GM19035 (cell line): ENCODE measurements around the gene ADCY9.
"Not testable (repeated sequence)": the region's sequence is repeated elsewhere in the genome, so short reads cannot be mapped to it uniquely, and the experiment has no call there.

Source experiments
- ATAC-seq: cut with Tn5 transposase; IDR thresholded peaks from one replicate; pipeline ENCODE4 v1.9.1; 2021; ENCODE audit not compliant: unreplicated experiment

ADCY9 gene

DNA sequence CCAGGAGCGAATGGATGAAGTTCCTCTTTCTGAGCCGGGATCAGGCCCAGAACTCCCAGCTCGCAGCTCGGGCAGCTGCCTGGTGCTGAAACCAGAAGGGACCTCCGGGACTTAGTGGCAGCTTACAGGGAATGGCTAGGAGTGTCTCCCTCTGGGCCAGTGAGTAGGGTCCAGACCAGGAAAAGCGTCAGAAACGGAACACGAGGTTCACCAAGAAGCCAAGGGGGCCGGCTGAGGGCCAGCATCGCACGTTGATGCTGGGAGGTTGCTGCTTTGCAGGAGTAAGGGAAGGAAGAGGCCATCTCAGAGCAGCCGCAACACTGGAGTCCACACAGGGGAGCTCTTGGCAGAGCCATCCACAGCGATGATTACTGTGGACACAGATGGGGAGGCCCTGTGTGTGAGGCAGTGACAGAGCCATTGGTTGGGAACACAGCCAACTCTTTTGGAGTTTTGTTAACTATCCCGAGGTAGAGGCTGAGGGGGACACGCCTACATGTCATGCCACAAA lies 161.8 kb downstream of the ADCY9 start:
- ATAC-seq: no peak

DNA sequence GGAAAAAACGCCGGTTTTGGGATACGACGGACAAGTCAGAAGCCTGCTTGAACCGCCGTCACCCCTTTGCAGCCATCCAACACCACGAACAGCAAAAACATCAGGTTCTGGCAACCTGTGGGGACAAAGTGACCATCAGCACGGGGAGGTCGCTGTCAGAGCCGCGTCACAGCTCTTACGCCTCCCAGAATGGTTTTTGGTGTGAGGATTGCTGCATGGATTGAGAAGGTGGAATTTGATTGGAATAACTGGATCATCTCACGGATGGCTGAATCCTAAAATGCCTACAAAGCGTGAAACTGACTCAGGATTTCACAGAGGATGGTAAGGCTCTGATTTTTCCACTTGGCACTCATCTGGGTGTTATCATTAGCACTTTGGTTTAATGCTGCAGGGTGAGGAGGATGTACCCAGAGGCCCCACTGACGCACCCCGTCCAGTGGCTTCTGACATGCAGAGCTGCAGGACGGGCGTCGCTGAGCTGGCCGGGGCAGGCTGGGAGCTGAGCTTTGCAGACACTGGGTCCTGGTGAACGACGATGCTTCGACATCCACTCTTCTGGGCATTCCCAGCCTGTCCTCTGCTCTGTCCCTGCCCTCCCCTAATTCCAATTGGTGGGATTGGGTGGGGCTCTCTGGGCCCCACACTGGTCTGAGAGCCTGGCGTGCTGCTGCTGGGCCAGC lies 162.4 kb downstream of the ADCY9 start:
- ATAC-seq: no peak

DNA sequence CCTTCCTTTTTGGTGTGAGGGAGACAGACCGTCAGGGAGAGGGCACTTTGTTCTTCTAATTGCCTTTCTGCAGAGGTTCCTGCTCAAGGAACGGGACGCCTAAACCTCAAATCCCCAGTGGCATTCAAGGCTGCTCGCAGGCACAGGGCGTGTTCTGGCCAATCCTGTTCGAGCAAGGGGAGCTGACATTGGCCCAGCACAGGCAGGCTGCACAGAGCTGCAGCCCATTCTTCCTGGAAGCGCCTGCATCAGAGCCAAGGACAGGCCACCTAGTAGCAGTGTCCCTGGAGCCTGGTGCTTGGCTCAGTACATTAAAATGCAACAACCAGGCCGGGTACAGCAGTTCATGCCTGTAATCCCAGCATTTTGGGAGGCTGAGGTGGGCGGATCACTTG lies 163.5 kb downstream of the ADCY9 start:
- ATAC-seq: no peak

DNA sequence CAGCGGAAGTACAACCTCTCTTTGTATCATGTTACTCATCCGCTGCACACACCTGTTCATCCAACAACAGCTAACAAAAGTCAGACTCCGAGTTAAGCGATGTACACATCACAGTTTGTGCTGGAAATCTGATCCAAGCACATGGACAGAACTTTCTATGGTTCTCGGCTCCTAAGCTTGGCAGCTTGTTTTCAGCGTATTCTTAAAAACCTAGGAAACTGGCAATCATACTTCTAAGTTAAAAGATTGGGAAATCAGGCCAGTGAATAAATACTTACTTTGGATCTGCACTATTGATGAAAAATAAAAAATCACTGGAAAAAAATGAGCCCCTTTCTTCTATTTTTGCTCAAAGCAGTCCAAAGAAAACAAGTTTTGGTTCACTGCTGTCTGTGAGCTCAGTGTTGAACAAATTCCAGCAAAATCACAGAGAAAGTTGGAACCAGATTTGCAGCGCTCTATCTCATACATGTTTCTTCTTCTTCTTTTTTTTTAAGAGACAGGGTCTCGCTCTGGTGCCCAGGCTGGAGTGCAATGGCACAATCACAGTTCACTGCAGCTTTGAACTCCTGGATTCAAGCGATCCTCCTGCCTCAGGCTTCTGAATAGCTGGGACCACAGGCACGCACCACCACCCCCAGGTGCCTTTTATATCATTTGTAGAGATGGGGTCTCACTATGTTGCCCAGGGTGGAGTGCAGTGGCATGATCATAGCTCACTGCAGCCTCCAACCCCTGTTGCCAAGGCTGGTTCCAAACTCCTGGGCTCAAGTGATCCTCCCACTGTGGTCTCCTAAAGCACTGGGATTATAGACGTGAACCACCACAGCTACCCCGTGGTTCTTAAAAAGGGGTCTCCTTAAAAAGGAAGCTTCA lies 164.1 kb downstream of the ADCY9 start:
- no peak for ATAC-seq

DNA sequence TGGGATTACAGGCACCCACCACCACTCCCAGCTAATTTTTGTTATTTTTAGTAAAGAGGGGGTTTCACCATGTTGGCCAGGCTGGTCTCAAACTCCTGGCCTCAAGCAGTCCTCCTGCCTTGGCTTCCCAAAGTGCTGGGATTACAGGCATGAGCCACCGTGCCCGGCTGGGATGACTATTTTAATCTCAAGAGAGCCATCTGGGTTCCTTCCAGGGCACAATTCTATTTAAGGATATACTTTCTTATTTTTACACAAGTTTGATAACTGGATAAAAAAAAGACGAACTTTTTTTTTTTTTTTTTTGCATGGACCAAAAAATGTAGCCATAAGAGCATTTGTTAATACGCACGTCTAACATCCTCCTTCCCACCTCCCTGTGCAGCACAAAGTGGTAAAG lies 164.9 kb downstream of the ADCY9 start:
- ATAC-seq: not testable (repeated sequence)

DNA sequence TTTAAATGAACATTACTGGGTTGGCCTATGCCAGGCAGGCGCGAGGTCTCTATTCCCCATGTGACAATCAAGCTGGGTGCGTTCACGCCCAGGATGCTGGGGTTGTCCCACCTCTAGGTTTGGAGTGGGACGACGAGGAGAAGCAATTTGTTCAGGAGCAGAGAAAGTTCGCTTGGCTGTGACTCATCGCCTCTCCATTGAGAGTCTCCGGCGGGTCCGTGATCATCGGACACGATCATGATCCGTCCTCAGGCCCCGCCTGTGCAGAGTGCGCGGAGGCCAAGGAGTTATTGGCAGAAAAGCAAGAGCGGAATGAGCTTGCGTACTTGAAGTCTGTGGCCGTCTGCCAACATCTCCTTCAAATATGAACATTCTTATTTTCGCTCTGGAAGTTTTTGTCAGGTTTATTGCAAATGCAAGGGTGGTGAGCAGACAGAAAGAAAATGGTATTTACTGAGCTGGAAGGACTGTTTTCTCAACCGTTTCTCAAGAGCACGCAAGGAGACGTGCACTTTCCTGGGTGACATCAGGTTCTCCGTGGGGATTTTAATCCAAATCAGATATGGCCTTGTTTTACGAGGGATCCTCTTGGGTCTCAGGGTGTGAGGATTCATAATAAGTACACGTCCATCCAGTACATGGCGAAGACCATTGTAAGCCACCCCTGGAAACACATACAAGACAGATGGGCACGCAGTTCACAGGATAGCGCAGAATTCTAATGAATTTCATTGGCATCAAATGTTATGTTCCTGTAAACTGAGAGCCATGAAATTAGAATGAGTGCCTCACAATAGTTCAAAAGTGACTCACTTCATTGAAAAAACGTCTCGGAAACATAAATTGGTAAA lies 165.7 kb downstream of the ADCY9 start:
- ATAC-seq: no peak

DNA sequence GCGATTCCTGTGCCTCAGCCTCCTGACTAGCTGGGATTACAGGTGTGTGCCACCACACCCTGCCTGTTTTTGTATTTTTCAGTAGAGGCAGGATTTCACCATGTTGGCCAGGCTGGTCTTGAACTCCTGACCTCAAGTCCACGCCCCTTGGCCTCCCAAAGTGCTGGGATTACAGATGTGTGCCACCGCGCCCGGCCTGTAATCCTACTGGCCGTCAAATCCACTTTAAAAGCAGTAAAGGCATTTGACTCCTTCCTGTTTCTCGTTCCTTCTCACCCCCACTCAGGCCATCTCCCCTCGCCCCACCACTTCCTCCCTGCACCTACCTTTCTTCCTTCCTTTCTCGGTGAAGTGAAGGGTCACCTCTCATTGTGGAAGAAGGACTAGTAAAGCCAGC lies 166.3 kb downstream of the ADCY9 start:
- ATAC-seq: no peak

DNA sequence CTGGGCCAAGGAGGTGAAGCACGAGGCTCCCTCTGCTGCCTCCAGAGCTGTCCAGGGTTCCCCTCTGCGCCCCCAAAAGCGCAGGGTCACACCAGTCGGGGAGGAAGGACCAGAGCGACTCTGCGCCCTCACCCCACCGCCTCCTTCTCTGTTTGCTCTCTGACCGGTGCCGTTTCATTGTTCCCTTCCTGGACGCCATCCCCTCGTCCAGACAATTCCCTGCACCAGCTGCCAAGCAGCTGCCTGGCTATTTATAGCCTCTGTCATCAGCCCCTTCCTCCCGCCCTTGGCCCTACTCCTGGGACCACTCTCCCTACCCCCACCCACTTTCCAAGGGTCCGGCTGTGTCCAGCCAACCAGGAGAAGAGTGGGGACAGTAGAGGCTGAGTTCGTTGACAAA lies 167.0 kb downstream of the ADCY9 start:
- ATAC-seq: no peak

DNA sequence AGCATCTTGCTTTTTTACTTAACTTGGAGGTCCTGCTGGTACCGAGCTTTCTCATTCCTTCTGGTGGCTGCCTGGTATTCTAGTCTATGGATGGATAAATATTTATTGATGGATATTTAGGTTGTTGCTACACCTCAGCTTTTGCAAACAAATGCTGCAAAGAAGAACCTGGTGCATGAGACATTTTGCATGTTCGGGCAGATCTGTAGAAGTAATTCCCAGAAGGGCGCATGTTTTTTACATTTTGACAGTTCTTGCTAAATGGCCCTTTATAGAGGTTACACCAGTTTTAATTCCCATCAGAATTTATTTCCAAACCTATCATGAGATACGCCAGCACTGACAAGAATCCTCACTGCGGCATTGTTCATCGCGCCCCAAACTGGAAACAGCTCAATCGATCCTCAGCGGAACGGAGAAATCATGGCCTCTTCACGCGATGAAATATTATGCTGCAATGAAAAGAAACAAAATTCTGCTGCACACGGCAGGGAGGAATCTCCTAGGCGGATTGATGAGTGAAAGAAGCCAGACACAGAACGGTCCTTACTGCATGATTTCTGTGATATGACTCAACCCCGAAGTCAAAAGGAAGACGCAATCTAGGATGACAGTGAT lies 167.8 kb downstream of the ADCY9 start:
- ATAC-seq: no peak

DNA sequence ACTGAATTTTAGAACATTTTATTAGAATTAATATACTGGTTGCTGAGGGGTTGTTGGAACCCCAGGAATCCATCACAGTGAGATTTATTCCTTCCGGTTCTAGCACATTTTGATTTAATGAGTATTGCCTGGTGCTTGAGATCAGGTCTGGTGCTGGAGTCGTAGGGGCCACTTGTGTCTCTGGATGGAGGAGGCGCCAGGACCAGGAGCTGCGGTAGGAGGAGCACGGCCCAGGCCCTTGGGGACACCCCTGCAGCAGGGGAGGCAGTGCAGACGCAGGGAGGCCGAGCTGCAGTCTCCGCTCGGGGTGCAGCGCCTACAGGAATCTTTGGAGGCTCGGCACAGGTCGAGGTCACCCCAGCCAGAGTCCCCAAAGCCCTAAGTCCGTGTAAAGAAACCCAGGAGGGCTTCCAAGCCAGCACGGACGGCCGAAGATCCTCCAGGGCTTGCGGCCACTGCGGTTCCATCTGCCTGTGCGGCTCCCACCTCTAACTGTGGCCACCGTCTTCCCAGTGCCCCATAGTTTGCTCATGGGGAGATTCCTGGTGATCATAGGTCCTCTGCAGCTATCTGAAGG lies 169.6 kb downstream of the ADCY9 start:
- ATAC-seq: no peak

DNA sequence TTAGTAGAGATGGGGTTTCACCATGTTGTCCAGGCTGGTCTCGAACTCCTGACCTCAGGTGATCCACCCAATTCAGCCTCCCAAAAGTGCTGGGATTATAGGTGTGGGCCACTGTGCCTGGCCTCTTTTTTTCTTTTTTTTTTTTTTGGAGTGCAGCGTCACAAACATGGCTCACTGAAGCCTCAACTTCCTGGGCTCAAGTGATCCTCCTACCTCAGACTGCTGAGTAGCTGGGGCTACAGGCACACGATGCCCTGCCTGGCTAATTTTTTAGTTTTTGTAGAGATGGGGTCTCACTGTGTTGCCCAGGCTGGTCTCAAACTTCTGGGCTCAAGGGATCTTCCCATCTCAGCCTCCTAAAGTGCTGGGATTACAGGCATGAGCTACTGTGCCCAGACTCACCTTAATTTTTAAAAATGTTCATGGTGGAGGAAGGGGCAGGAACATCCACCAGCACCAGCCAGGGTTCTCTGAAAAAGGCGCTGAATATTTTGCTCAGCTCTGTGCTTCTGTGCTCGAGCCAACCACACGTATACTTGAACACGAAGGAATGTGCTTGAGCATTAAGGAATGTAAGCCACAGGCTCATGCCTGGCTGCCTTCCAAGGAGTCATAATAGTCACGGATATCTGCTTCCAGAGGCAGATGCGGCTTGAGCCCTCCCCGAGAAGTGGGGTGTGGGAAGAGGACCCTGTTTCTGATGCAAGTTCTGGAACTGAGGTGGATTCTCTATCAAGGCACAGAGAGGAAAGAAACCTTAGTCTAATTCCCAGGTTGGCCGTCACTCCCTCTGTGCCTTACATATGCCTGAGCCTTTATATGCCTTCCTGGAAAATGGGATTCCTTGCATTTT lies 170.3 kb downstream of the ADCY9 start:
- no peak for ATAC-seq

DNA sequence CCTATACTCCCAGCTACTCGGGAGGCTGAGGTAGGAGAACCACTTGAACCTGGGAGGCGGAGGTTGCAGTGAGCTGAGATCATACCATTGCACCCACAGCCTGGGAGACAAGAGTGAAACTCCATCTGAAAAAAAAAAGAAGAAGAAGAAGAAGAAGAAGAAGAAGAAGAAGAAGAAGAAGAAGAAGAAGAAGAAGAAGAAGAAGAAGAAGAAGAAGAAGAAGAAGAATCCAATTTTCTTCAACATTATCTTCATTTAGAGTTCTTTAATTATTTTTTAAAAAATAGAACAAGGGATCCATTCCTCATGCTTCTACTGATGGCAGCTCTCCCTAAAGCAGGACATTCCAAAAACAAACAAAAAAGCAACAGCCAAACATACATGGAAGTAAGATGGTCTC lies 171.8 kb downstream of the ADCY9 start:
- not testable (repeated sequence) for ATAC-seq

DNA sequence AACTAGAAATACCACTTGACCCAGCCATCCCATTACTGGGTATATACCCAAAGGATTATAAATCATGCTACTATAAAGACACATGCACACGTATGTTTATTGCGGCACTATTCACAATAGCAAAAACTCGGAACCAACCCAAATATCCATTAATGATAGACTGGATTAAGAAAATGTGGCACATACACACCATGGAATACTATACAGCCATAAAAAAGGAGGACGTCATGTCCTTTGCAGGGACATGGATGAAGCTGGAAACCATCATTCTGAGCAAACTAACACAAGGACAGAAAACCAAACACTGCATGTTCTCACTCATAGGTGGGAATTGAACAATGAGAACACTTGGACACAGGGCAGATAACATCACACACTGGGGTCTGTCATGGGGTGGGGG lies 174.1 kb downstream of the ADCY9 start:
- not testable (repeated sequence) for ATAC-seq

DNA sequence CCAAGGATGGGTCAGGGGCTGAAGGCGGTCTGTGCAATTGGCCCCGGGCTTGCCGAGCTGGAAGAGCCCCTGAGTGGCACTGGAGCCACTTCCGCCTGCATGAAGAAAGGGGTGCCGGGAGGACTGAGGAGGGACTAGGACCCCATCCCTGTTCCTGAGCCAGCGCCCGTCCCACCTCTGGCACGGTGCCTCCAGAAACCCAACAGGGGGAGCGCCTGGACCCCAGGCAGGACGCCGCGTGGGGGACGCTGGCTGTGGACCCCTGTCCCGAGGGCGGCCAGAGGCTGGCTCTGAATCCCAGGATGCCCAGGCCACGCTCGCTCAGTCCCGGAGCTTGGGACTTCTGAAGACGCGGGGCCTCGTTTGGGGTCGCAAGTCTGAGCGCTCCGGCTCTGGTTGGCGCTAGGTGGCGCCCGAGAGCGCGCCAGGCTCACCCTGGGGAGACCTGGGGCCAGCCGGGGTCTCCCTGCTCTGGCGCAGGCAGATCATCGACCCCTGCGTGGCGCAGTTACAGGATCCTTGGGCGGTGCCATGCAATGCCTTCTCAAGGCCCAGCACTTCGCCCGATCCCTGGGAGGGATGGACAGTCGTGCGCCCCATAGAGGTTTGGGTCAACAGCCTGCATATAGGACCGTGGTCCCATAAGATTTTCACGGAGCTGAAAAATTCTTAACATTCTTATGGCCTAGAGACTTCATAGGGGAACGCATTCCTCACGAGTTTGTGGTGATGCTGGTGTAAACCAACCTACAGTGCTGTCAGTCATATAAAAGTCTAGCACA lies 177.2 kb downstream of the ADCY9 start:
- ATAC-seq: no peak

DNA sequence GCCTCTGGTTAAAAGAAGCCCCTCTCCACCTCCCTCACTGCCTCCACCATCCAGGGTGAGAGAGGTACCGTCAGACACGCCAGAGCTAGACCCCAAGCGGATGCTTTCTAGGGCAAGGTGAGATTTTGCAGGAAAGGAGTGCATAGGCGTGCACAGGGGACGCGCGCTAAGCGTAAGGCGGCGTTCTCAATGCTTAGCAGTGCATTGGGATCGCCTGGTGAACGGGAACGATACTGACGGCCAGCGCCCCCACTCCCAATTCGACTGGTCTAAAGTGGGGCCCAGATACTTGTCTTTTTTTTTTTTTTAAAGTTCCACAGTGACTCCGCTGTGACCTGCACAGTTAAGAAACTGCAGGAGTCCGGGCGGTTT lies 177.8 kb downstream of the ADCY9 start:
- no peak for ATAC-seq

DNA sequence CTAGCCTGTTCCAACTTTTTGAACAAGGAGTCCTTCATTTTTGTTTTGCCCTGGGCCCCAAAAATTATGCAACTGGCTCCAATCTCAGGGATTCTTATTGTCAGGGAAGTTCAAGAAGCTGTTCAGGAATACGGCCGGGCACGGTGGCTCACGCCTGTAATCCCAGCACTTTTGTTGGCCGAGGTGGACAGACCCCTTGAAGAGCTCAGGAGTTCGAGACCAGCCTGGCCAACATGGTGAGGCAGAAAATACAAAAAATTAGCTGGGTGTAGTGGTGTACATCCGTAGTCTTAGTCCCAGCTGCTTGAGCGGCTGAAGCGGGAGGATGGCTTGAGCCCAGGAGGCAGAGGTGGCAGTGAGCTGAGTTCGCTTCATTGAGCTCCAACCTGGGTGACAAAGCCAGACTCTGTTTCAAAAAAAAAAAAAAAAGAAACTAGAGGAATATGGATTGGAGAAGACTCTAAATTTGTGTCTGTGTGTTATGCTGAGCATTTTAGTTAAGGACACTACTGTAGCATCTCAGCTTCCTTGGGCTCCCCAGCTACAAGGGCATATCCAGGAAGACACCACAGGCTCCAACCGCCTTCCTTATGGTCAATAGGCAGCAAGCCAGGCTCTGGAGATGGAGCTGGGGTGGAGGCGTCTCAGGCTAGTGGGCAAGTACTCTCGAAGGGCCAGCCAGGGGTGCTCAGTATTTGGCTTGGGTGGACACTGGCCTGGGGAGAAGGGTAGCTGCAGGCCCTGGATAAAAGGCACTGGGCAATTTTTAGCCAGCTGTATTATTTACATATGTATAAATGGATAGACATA lies 179.0 kb downstream of the ADCY9 start:
- no peak for ATAC-seq

DNA sequence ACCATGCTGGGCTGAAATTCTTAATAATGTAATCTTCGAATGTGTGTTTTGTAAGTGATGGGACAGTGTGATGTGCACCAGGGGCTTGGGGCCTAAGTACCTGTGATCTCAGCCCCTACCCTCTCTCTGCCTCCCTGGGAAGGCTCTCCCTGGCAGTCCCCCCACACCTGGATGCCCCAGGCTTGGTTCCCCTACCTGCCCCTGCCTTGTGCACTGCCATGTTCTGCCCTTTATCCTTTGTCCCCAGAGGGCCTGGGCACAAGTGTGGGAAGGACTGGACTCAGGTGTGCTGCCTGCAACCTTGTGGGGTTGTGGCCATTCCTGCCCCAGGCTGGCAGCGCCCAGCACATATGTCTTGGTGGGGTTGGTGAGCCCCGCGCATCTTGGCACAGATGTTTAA lies 180.3 kb downstream of the ADCY9 start:
- ATAC-seq: no peak
